Right lobe of liver (tissue), 6 donors: ENCODE measurements around the gene TMED1. TPM values are rescaled to one million over a fixed set of nuclear protein-coding genes. Genes with fewer than 3 reads are reported as not detected.

Source experiments
- ATAC-seq, 4 donors: fragments of 200-7000 bp; cut with Tn5 transposase; one replicate each; pipeline ENCODE4 v1.9.1; 2020; ENCODE audit warnings: mild to moderate bottlenecking in 4 of 4, moderate library complexity in 4 of 4
- DNase-seq, 3 donors: peaks; one replicate each; pipeline ENCODE4 v3.0.0-alpha.2; 2020
- H3K27ac ChIP-seq, 3 donors: fragments of 200-600 bp; one replicate each; pipeline ENCODE4 v1.8.0; 2022
- H3K27me3 ChIP-seq, 2 donors: fragments of 200-600 bp; one replicate each; pipeline ENCODE4 v1.8.0; 2022
- H3K36me3 ChIP-seq, 4 donors: fragments of 200-600 bp; sonication (generic) in 1 of 4; one replicate each; pipeline versions ENCODE4 v1.5.1 to v1.8.0; 2017 to 2022; ENCODE audit warnings: control low read depth in 1 of 4
- H3K4me1 ChIP-seq, 4 donors: fragments of 200-600 bp; sonication (generic) in 1 of 4; one replicate each; pipeline versions ENCODE4 v1.5.1 to v1.8.0; 2017 to 2022; ENCODE audit warnings: control low read depth in 1 of 4
- H3K4me3 ChIP-seq, 3 donors: fragments of 200-600 bp; one replicate each; pipeline ENCODE4 v1.8.0; 2022
- H3K9me3 ChIP-seq, 4 donors: fragments of 200-600 bp; sonication (generic) in 1 of 4; one replicate each; pipeline versions ENCODE4 v1.5.1 to v1.8.0; 2017 to 2022; ENCODE audit warnings: control low read depth in 1 of 4
- POLR2A ChIP-seq: fragments of 450-650 bp; IDR thresholded peaks from one replicate; pipeline ENCODE4 v1.6.1; 2017; ENCODE audit warnings: antibody characterized with exemption, mild to moderate bottlenecking
- WGBS: methylation state at CpG from one replicate; pipeline ENCODE4 v1.1.6; 2018; ENCODE audit warnings: low coverage, low lambda C conversion rate; ENCODE audit not compliant: insufficient coverage; ENCODE audit errors: missing lambda C conversion rate; 5-methylcytosine and 5-hydroxymethylcytosine counted together
- intact Hi-C, 2 donors: fragments of 100-400 bp; cut with DNase I; formaldehyde crosslinking; loops; one replicate each; pipeline versions ENCODE4 v1.11.2 to v1.14.1; 2022
- total RNA-seq, 6 experiments: library from RNA; depleted of rRNA in 2 of 6; stranded (reverse); fragments of >200 nt in 2 of 6; fragmentation: NEBNext Ultra II Directional in 3 of 6; extraction: Animal tissue kit (Norgen Biotek cat#: 25700) in 3 of 6; gene quantifications; one replicate each; pipeline versions ENCODE4 v1.1.0 to v1.2.4, GENCODE V29; 2016 to 2023
- TF ChIP-seq, protein P1 (sequence below), 4 donors: fragments of 200-600 bp in 3 of 4; fragments of 450-650 bp in 1 of 4; IDR thresholded peaks; one replicate each; pipeline versions ENCODE4 v1.5.1 to v1.8.0; 2016 to 2022; ENCODE audit warnings: antibody characterized with exemption in 4 of 4, mild to moderate bottlenecking in 2 of 4
- donor health status: DM: no; HTN: yes; CAD: no.
- donor health status: DM: no; HTN: no; CAD: no.
- donor health status: DM: no; HTN: no; CAD: no.
- donor health status: DM: no; HTN: yes; CAD: no.
- donor health status: DM: no; HTN: yes; CAD: no.

Gene TMED1
- total RNA-seq, 6 experiments from 2014 or later: 19.1 to 24.1 (median 21.7) TPM

DNA sequence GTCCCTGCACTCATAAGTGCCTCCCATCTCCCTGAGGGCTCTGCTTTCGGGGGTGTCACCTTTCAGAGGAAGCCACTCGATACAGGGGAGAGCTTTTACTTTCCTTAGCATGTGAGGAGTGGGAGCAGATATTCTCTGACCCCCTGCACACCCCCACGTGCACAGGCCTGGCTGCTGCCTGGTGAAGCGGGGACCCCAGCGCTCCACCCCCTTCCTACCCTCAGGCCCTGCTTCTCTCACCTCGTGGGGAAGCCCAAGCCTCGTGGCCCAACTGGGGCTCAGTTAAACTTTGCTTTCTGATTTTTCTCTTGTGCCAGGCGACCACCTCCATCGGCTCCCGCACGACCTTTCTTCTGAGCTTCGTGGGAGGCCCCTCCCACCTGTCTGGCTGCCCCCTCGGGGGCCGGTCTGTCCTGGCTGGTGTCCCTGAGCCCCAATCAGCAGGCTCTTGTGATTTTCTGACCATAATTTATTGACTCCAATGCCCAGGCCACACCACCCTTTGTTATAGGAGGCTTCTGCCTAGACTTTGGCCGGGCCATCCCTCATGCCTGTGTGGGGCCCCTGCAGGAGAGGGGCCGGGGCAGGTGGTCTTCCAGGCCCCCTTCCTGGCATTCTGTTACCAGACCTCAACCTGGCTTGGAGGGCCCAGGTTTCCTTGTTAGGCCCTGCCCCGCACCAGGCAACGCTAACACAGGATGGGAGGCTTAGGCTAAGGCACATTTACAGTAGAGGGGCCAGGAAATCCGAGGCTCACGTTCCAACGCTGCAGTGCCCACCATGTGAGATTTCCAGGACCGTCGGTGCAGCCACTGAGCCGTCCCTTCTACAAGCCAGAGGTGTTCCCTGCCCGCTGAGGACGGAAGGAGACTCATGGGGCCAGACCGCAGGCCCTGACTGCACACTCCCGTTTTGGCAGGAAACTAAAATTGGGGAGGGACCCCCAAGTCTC, 3.7 kb downstream of the TMED1 start:
- no peak for DNase-seq
- H3K27me3 ChIP-seq: no peaks in the 10 kb centered on the region
- no peaks in the 10 kb centered on the region for H3K9me3 ChIP-seq
- H3K4me1 ChIP-seq: peaks cover 0 to 6% (median 2%) of the 10 kb centered on the region in 4 donors
- ATAC-seq: no peak
- TF ChIP-seq, protein P1, sequence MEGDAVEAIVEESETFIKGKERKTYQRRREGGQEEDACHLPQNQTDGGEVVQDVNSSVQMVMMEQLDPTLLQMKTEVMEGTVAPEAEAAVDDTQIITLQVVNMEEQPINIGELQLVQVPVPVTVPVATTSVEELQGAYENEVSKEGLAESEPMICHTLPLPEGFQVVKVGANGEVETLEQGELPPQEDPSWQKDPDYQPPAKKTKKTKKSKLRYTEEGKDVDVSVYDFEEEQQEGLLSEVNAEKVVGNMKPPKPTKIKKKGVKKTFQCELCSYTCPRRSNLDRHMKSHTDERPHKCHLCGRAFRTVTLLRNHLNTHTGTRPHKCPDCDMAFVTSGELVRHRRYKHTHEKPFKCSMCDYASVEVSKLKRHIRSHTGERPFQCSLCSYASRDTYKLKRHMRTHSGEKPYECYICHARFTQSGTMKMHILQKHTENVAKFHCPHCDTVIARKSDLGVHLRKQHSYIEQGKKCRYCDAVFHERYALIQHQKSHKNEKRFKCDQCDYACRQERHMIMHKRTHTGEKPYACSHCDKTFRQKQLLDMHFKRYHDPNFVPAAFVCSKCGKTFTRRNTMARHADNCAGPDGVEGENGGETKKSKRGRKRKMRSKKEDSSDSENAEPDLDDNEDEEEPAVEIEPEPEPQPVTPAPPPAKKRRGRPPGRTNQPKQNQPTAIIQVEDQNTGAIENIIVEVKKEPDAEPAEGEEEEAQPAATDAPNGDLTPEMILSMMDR (IDR thresholded peaks at IDR 0.05): no peak
- TF ChIP-seq POLR2A: no peak
- intact Hi-C loops: no loop called here
- no peak overlapping the region for H3K27ac ChIP-seq
- no peak overlapping the region for H3K4me3 ChIP-seq
- 69% methylated on average over 10 of the region's 28 CpGs for WGBS
- peaks cover 0 to 45% (median 8%) of the 10 kb centered on the region in 4 donors for H3K36me3 ChIP-seq

DNA sequence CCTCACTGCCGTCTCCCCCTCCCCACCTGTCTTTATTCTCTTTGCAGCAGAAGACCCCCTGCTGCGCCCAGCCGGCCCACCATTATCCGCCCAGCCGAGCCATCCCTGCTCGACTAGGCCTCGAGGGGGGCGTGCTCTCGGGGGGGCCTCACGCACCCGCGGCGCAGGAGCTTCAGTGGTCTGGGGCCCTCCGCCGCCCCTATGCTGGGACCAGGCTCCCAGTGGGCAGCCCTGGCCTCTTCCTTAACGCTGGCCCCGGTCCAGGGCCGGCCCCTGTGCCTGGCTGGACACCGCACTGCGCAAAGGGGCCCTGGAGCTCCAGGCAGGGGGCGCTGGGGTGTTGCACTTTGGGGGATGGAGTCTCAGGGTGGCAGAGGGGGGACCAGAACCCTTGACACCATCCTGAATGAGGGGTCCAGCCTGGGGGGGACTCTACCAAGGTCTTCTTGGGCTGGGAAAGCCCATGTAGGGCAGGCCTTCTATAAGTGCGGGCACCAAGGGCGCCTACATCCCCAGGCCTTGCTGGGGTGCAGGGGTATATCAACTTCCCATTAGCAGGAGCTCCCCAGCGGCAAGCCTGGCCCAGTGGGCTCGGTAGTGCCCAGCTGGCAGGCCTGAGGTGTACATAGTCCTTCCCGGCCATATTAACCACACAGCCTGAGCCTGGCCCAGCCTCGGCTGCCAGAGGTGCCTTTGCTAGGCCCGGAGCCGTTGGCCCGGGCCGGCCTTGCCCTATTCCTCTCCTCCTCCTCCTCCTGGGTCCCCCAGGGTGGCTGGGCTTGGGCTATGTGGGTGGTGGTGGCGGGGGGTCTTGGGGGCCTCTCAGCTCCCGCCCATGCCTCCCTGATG, 4.9 kb downstream of the TMED1 start:
- Histone ChIP-seq H3K9me3 (no peaks in the 10 kb centered on the region), H3K27ac (no peak overlapping the region), H3K27me3 (no peaks in the 10 kb centered on the region), H3K4me3 (no peak overlapping the region), H3K4me1 (no peaks in the 10 kb centered on the region), H3K36me3 (peaks cover 0 to 52% (median 13%) of the 10 kb centered on the region in 4 donors)
- intact Hi-C loops: no loop called here
- DNase-seq (peak in 1 of 3 donors; percentile 27), ATAC-seq (no peak)
- WGBS: 100% methylated on average over 1 of the region's 33 CpGs
- no peak for TF ChIP-seq POLR2A
- TF ChIP-seq, protein P1 (IDR thresholded peaks at IDR 0.05): no peak

DNA sequence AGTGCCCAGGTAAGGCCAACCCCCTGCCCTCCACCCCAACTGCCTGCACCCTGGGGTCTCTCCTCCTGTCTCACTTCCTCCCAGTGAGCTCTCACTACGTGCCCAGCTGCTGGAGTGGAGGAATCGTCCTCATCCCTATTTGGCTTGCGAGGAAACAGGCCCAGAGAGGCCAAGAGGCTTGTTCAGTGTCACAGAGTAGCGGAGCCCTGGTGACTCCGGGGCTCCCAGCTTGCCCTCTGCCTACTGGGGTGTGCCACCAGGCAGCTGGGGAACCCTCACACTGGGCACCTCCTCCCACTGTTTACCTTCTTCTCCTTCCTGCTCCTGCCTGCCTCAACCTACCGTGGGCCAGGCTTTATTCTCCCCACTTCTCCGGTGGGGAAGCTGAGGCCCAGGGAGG, 5.6 kb downstream of the TMED1 start:
- Histone ChIP-seq H3K4me3 (no peak overlapping the region), H3K27me3 (no peaks in the 10 kb centered on the region), H3K4me1 (no peaks in the 10 kb centered on the region), H3K36me3 (peaks cover 0 to 60% (median 15%) of the 10 kb centered on the region in 4 donors), H3K27ac (no peak overlapping the region), H3K9me3 (no peaks in the 10 kb centered on the region)
- intact Hi-C loops: no loop called here
- 40% methylated on average over 2 of the region's 7 CpGs for WGBS
- TF ChIP-seq, protein P1 (IDR thresholded peaks at IDR 0.05): no peak
- TF ChIP-seq POLR2A: no peak
- ATAC-seq (no peak), DNase-seq (no peak)

DNA sequence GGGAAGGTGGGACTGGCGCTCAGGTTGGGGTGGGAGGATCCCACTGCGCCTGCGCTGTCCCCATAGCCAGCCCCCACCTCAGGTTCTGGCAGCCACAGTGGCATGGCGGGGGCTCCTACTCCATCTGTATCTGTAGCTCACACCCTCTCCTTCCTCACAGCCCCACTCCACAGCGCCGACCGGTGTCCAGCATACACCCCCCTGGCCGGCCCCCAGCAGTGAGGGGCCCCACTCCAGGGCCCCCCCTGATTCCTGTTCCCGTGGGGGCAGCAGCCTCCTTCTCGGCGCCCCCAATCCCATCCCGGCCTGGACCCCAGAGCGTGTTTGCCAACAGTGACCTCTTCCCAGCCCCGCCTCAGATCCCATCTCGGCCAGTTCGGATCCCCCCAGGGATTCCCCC, 6.0 kb downstream of the TMED1 start:
- no peak for TF ChIP-seq POLR2A
- TF ChIP-seq, protein P1 (IDR thresholded peaks at IDR 0.05): no peak
- no peak overlapping the region for H3K27ac ChIP-seq
- peaks cover 0 to 64% (median 17%) of the 10 kb centered on the region in 4 donors for H3K36me3 ChIP-seq
- no peaks in the 10 kb centered on the region for H3K27me3 ChIP-seq
- H3K9me3 ChIP-seq: no peaks in the 10 kb centered on the region
- intact Hi-C loops: no loop called here
- 80% methylated on average over 1 of the region's 16 CpGs for WGBS
- DNase-seq (peak in 1 of 3 donors; percentile 21), ATAC-seq (peak in 1 of 4 donors; percentile 3)
- no peak overlapping the region for H3K4me3 ChIP-seq
- no peaks in the 10 kb centered on the region for H3K4me1 ChIP-seq
